K562 (cell line): ENCODE results near the gene HHATL. TPM values are rescaled to one million over a fixed set of nuclear protein-coding genes. Genes with fewer than 3 reads are reported as not detected.

ENCODE experiments used
- ATAC-seq: fragments of 200-7000 bp; cut with Tn5 transposase; 3 replicates; pipeline ENCODE4 v1.9.1; 2020; ENCODE audit warnings: moderate library complexity
- BruUV-seq: library from RNA; stranded (reverse); fragments of 400-500 nt; replicated peaks from 2 replicates; lab custom pipeline; 2021; lab: Mats Ljungman, UMichigan
- CTCF ChIA-PET: fragments of 300-600 bp; formaldehyde crosslinking; extraction: SDS; loops from one replicate; lab custom pipeline; 2021; ENCODE audit warnings: low intra/inter-chr PET ratio; lab: Yijun Ruan, JAX
- POLR2A ChIA-PET: fragments of 300-600, 350-650 bp; sonication (Branson Sonifier 250); formaldehyde crosslinking; extraction: SDS; loops from one replicate; lab custom pipeline; 2021; ENCODE audit warnings: antibody characterized with exemption, inconsistent platforms; lab: Yijun Ruan, JAX
- DNase-seq, 4 experiments: peaks; one replicate each; pipeline versions ENCODE4 v3.0.0 to v3.0.0-alpha.2; 2011 to 2018; ENCODE audit warnings: low spot score in 3 of 4, mixed read lengths in 3 of 4; ENCODE audit errors: extremely low read depth in 1 of 4
- FAIRE-seq: peaks from 2 replicates; lab custom pipeline; 2011; peaks lifted over from hg19 to GRCh38; lab: Jason Lieb, UNC
- H2AFZ ChIP-seq: 2 replicates; pipeline ENCODE4 v1.6.0; 2011; ENCODE audit warnings: low read depth, low read length, control low read depth, inconsistent platforms
- H3K27ac ChIP-seq: fragments of 200-600 bp; 3 replicates; pipeline ENCODE4 v1.8.0; 2011; ENCODE audit warnings: low read depth, mild to moderate bottlenecking, control low read depth, inconsistent platforms, low read length, moderate library complexity, mixed read lengths; ENCODE audit errors: extremely low read depth
- H3K27me3 ChIP-seq, 2 experiments: fragments of 300-600 bp in 1 of 2; 2 replicates in 1 of 2; 3 replicates in 1 of 2; pipeline versions ENCODE4 v1.6.0 to v1.8.0; 2011; ENCODE audit warnings: inconsistent platforms in 2 of 2, low read length in 2 of 2, mild to moderate bottlenecking in 1 of 2, mixed read lengths in 1 of 2, moderate library complexity in 1 of 2; ENCODE audit not compliant: control insufficient read depth in 2 of 2, insufficient read depth in 2 of 2
- H3K36me3 ChIP-seq: fragments of 300-600 bp; 3 replicates; pipeline ENCODE4 v1.8.0; 2011; ENCODE audit warnings: mild to moderate bottlenecking, low read length, inconsistent platforms; ENCODE audit not compliant: control insufficient read depth, insufficient read depth
- H3K4me1 ChIP-seq, 2 experiments: fragments of 200-600 bp in 1 of 2; replicated peaks in 1 of 2; 2 replicates in 1 of 2; 3 replicates in 1 of 2; pipeline versions ENCODE4 v1.5.1 to v1.8.0; 2011; ENCODE audit warnings: inconsistent platforms in 2 of 2, low read length in 2 of 2, mild to moderate bottlenecking in 1 of 2, mixed read lengths in 1 of 2, moderate library complexity in 1 of 2; ENCODE audit not compliant: control insufficient read depth in 2 of 2, insufficient read depth in 2 of 2
- H3K4me2 ChIP-seq: 2 replicates; pipeline ENCODE4 v1.6.1; 2011; ENCODE audit warnings: low read length, control low read depth, inconsistent platforms, mixed read lengths; ENCODE audit not compliant: insufficient read depth
- H3K4me3 ChIP-seq: fragments of 200-600 bp; sonication (generic), shearing (Covaris generic); 2 replicates; pipeline ENCODE4 v1.5.1; 2016; ENCODE audit warnings: control low read depth, inconsistent platforms
- H3K79me2 ChIP-seq: fragments of 200-600 bp; 3 replicates; pipeline ENCODE4 v1.8.0; 2011; ENCODE audit warnings: low read length, inconsistent platforms; ENCODE audit not compliant: control insufficient read depth, insufficient read depth
- H3K9ac ChIP-seq, 2 experiments: 2 replicates each; pipeline versions ENCODE4 v1.6.0 to v1.6.1; 2011; ENCODE audit warnings: low read depth in 2 of 2, low read length in 2 of 2, control low read depth in 1 of 2, inconsistent platforms in 1 of 2, mild to moderate bottlenecking in 1 of 2, mixed read lengths in 1 of 2; ENCODE audit not compliant: insufficient read depth in 1 of 2
- H3K9me1 ChIP-seq: one replicate; pipeline ENCODE4 v1.6.0; 2011; ENCODE audit warnings: inconsistent platforms, mild to moderate bottlenecking, low read length, moderate library complexity; ENCODE audit not compliant: control insufficient read depth, insufficient read depth
- H3K9me3 ChIP-seq: replicated peaks from 2 replicates; pipeline ENCODE4 v1.5.1; 2011; ENCODE audit warnings: low read depth, low read length, inconsistent platforms; ENCODE audit not compliant: control insufficient read depth, insufficient read depth
- H4K20me1 ChIP-seq: replicated peaks from 2 replicates; pipeline ENCODE4 v1.6.1; 2011; ENCODE audit warnings: low read length, inconsistent platforms, mixed read lengths; ENCODE audit not compliant: control insufficient read depth, insufficient read depth
- AFF4 ChIP-seq: sonication (generic); formaldehyde crosslinking; IDR thresholded peaks from 2 replicates; pipeline ENCODE4 v1.8.0; 2023; ENCODE audit warnings: mild to moderate bottlenecking, missing genetic modification reagents
- CBFB ChIP-seq: sonication (generic); formaldehyde crosslinking; IDR thresholded peaks from 2 replicates; pipeline ENCODE4 v1.4.0; 2020; ENCODE audit warnings: mild to moderate bottlenecking, missing genetic modification reagents
- GATAD2A ChIP-seq: fragments of 450-650 bp; IDR thresholded peaks from 2 replicates; pipeline ENCODE4 v1.6.1; 2017
- IRF2 ChIP-seq: sonication (generic); formaldehyde crosslinking; IDR thresholded peaks from 2 replicates; pipeline ENCODE4 v1.8.1; 2022; ENCODE audit warnings: mild to moderate bottlenecking, missing genetic modification reagents
- MYBL2 ChIP-seq, 2 experiments: fragments of 450-650 bp in 1 of 2; sonication (generic) in 1 of 2; formaldehyde crosslinking in 1 of 2; IDR thresholded peaks; 2 replicates each; pipeline versions ENCODE4 v1.6.1 to v1.8.1; 2017 to 2022; ENCODE audit warnings: borderline replicate concordance in 1 of 2, inconsistent platforms in 1 of 2, low read depth in 1 of 2, mild to moderate bottlenecking in 1 of 2, missing genetic modification reagents in 1 of 2, moderate library complexity in 1 of 2
- NR2C1 ChIP-seq, 2 experiments: fragments of 450-650 bp; IDR thresholded peaks; 2 replicates each; pipeline ENCODE4 v1.6.1; 2017; ENCODE audit warnings: mild to moderate bottlenecking in 2 of 2, antibody characterized with exemption in 1 of 2, inconsistent platforms in 1 of 2, missing compliant biosample characterization in 1 of 2, missing genetic modification characterization in 1 of 2
- SAP30 ChIP-seq: fragments of 200-600 bp; sonication (generic); IDR thresholded peaks from 2 replicates; pipeline ENCODE4 v1.6.1; 2012; ENCODE audit warnings: borderline replicate concordance, low read depth, mild to moderate bottlenecking, moderate library complexity, low read length, control low read depth, inconsistent platforms; ENCODE audit not compliant: insufficient read depth, poor library complexity, severe bottlenecking
- SREBF2 ChIP-seq: sonication (generic); formaldehyde crosslinking; IDR thresholded peaks from 2 replicates; pipeline ENCODE4 v1.4.0; 2020; ENCODE audit warnings: mild to moderate bottlenecking, missing genetic modification reagents
- STAG1 ChIP-seq: sonication (generic); formaldehyde crosslinking; IDR thresholded peaks from 2 replicates; pipeline ENCODE4 v1.5.0; 2020; ENCODE audit warnings: missing genetic modification reagents, borderline replicate concordance
- ZFP36 ChIP-seq: fragments of 150-350 bp; IDR thresholded peaks from 2 replicates; pipeline ENCODE4 v1.6.1; 2018; ENCODE audit warnings: low read length, low read depth; ENCODE audit not compliant: partially characterized antibody
- ZFP91 ChIP-seq: sonication (generic); formaldehyde crosslinking; IDR thresholded peaks from 2 replicates; pipeline ENCODE4 v1.8.0; 2022; ENCODE audit warnings: mild to moderate bottlenecking, missing genetic modification reagents
- WGBS: fragments of 100-300 bp; shearing (Covaris generic); methylation state at CpG from one replicate; pipeline ENCODE4 v1.1.6; 2016; ENCODE audit warnings: low coverage, mixed read lengths; ENCODE audit not compliant: insufficient coverage; ENCODE audit errors: missing lambda C conversion rate; 5-methylcytosine and 5-hydroxymethylcytosine counted together
- in situ Hi-C: fragments of 300-500 bp; cut with MboI; formaldehyde crosslinking; loops from 4 replicates; pipeline ENCODE4 v1.15.0; 2018; ENCODE audit warnings: inconsistent platforms, mixed read lengths
- intact Hi-C: fragments of 100-400 bp; cut with micrococcal nuclease; formaldehyde crosslinking; loops from 2 replicates; pipeline ENCODE4 v1.14.2; 2022
- polyA plus RNA-seq, 8 experiments: library from polyadenylated mRNA; depleted of rRNA in 4 of 8; stranded (reverse) in 5 of 8; unstranded in 3 of 8; fragments of >200 nt; fragmentation: Nextera tagmentation in 2 of 8; fragmentation: Illumina TruSeq in 1 of 8; extraction: Ambion mirVana in 2 of 8; extraction: Trizol in 1 of 8; gene quantifications; 2 replicates each; pipeline versions ENCODE4 v1.2.1 to v1.2.3, GENCODE V29; 2011 to 2014; ENCODE audit warnings: inconsistent platforms in 1 of 8, missing spikeins in 1 of 8
- total RNA-seq, 7 experiments: library from RNA; depleted of rRNA in 6 of 7; stranded (reverse); fragments of >200 nt in 6 of 7; fragmentation: Illumina TruSeq in 2 of 7; extraction: Trizol in 2 of 7; gene quantifications; 2 replicates each; pipeline versions ENCODE4 v1.2.1 to v1.2.3, GENCODE V29; 2011 to 2021; ENCODE audit warnings: low replicate concordance in 1 of 7

HHATL gene
- total and polyA plus RNA-seq, 9 of the 15 experiments (the other 6 are each of a cell fraction or from before 2014, with no cell fraction given), result not detected

- TF ChIP-seq ZFP91 (CRISPR knock-in tag) (0 out of 2 replicates have a peak, but pooled peaks have one; percentile 44), MYBL2 (IDR thresholded peaks at IDR 0.05; ENCODE audit: low read depth) (no peak), MYBL2 (CRISPR knock-in tag; IDR thresholded peaks at IDR 0.05; ENCODE audit: borderline replicate concordance) (no peak)
Observed at GRCh38 chr3:42655331-42655888, 47.2 kb downstream of the HHATL start (continued).

DNA sequence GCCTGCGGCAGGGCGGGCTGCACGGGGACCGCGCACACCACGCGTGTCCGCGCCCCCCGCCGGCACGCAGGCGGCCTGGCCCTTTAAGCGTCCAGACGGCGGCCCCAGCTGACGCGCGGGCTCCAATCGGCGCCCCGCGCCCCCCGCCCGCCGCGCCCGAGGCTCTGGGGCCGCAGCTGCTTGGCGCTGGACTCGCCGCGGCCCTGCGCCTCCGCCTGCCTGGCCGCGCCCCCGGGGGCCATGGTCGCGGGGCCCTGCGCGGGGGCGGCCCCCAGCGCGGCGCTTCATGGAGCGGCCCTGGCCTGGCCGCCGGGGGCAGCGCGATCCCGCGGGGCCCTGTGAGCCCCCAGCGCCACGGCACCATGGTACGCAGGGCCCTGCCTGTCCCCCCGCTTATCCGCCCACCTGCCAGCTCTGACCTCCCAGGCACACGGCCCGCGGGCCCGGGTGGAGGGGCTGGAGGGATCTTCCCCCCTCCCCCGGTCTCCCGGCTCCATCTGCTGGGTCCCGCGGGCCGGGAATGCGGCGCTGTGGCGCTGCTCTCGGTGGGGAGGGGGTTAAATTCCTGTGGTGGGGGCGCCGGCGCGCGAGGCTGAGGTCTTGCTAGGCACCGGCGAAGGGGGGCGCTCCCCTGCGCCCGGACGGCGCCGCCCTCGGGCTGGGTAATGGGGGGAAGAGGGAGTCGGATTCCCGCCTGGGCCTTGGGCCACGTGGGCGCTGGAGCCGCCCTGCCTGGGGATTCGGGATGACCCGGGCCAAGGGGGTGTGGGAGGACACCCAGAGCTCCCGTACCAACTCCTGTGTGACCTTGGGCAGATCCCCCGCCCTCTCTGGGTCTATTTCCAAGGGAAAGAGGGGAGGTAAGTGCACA, 48.0 kb downstream of the HHATL start:
- peak overlapping the region; percentile 52 for H3K27ac ChIP-seq
- H4K20me1 ChIP-seq, result no peaks in the 10 kb centered on the region
- TF ChIP-seq IRF2 (CRISPR knock-in tag), result no peak
- TF ChIP-seq SAP30, result no peak
- TF ChIP-seq ZFP36, result peak; percentile 75
- TF ChIP-seq AFF4 (CRISPR knock-in tag), result no peak
- TF ChIP-seq SREBF2 (CRISPR knock-in tag), result no peak
- TF ChIP-seq CBFB (CRISPR knock-in tag), result 0 out of 2 replicates have a peak, but pooled peaks have one; percentile 59
- TF ChIP-seq GATAD2A, result peak; percentile 48; the same call in 1 of the 2 replicates
- TF ChIP-seq STAG1 (CRISPR knock-in tag), result 0 out of 2 replicates have a peak, but pooled peaks have one; percentile 14
- no peak for TF ChIP-seq NR2C1 (IDR thresholded peaks at IDR 0.05)
- TF ChIP-seq NR2C1 (tag; IDR thresholded peaks at IDR 0.05), result 0 out of 2 replicates have a peak, but pooled peaks have one; percentile 23

More for the DNA sequence above, 48.0 kb downstream of the HHATL start:
- no peaks in the 10 kb centered on the region for H3K79me2 ChIP-seq
- ATAC-seq (peak; percentile 66), DNase-seq (peak; percentile 66 to 92 (median 87)), FAIRE-seq (no peak)
- peaks cover 5% of the 10 kb centered on the region; the same call in 1 of the 3 replicates for H3K36me3 ChIP-seq
- ChIA-PET CTCF (no interaction called here), POLR2A (interaction anchor here (0.6 to 1.6 kb wide), 9 partner anchors 11 to 1669 kb away, joined by 3 to 5 read pairs (median 3); no protein-coding TSS in a partner anchor)
- peak overlapping the region; percentile 78 for H3K4me2 ChIP-seq
- H3K9ac ChIP-seq, result peak overlapping the region; percentile 65 to 94; a peak in 3 of 4 replicates
- H3K4me3 ChIP-seq, result peak overlapping the region; percentile 53
- peak overlapping the region; percentile 85 for H2AFZ ChIP-seq
- 6% methylated on average over 32 of the region's 94 CpGs for WGBS
- H3K27me3 ChIP-seq, result no peaks in the 10 kb centered on the region
- BruUV-seq, result no TSS peak
- intact Hi-C loops, result loop anchor here (5.0 kb wide), 1 partner anchor 72 kb away; the partner anchor contains the start of gene SEC22C
- in situ Hi-C loops, result loop anchor here (5.0 kb wide), 1 partner anchor 93 kb away; no protein-coding TSS in a partner anchor
- H3K4me1 ChIP-seq, result peaks cover 16 to 56% of the 10 kb centered on the region in 2 experiments
- H3K9me3 ChIP-seq, result no peaks in the 10 kb centered on the region
- H3K9me1 ChIP-seq, result peaks cover 4% of the 10 kb centered on the region
